HFFc6 (cell line): ENCODE results near the gene SLC18A2. TPM values are rescaled to one million over a fixed set of nuclear protein-coding genes. Genes with fewer than 3 reads are reported as not detected.
"Not testable (repeated sequence)": the region's sequence is repeated elsewhere in the genome, so short reads cannot be mapped to it uniquely, and the experiment has no call there.

Source experiments
- DNase-seq: peaks from one replicate; pipeline ENCODE4 v3.0.0-alpha.2; 2018
- H3K27ac Mint-ChIP-seq: 2 replicates; pipeline ENCODE4 v1.8.0; 2020; ENCODE audit warnings: mild to moderate bottlenecking, mixed read lengths
- H3K27me3 Mint-ChIP-seq: 2 replicates; pipeline ENCODE4 v1.8.0; 2021; ENCODE audit warnings: mild to moderate bottlenecking, moderate library complexity, mixed read lengths; ENCODE audit not compliant: insufficient read depth
- H3K36me3 Mint-ChIP-seq: 2 replicates; pipeline ENCODE4 v1.8.0; 2021; ENCODE audit warnings: low read depth, mixed read lengths
- H3K4me1 Mint-ChIP-seq: 2 replicates; pipeline ENCODE4 v1.8.0; 2020; ENCODE audit warnings: low read depth, mixed read lengths
- H3K4me3 Mint-ChIP-seq: 2 replicates; pipeline ENCODE4 v1.8.0; 2020; ENCODE audit warnings: mild to moderate bottlenecking, moderate library complexity, mixed read lengths
- H3K9me3 Mint-ChIP-seq: 2 replicates; pipeline ENCODE4 v1.8.0; 2020; ENCODE audit warnings: mild to moderate bottlenecking, mixed read lengths
- total RNA-seq, 6 experiments: library from RNA; stranded (reverse); fragmentation: NEBNext Ultra II Directional; extraction: Animal tissue kit (Norgen Biotek cat#: 25700); gene quantifications; 2 replicates in 1 of 6; 3 replicates in 5 of 6; pipeline ENCODE4 v1.2.3, GENCODE V29; 2021
- TF ChIP-seq, protein P1 (sequence below): fragments of 200-600 bp; sonication (generic); IDR thresholded peaks from 2 replicates; pipeline ENCODE4 v1.5.0; 2021; ENCODE audit warnings: antibody characterized with exemption, mild to moderate bottlenecking

Gene SLC18A2
- total RNA-seq, 6 experiments from 2014 or later, result not detected

DNA sequence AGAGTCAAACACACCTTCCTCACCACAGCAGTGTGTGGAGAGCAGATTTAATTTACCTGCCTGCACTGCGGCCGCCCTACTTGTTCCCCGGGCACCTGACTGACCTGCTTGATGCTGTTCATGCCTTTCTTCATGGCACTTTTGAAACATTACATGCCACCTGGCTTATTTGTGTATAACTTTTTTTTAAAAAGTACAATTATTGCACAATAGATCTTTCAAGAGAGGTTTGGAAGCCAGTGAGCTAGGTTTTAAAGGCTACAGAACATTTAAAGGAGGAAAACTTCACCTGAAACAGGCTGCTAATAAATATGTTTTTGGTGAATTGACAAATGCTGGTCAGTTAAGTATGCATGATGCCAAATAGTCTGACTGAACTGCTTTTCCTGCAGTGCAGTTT, 33.1 kb downstream of the SLC18A2 start:
- Mint-ChIP-seq H3K9me3 (no peaks in the 10 kb centered on the region), H3K4me3 (no peak overlapping the region), H3K36me3 (no peaks in the 10 kb centered on the region), H3K27ac (no peak overlapping the region), H3K27me3 (no peaks in the 10 kb centered on the region), H3K4me1 (peaks cover 10% of the 10 kb centered on the region)
- TF ChIP-seq, protein P1, sequence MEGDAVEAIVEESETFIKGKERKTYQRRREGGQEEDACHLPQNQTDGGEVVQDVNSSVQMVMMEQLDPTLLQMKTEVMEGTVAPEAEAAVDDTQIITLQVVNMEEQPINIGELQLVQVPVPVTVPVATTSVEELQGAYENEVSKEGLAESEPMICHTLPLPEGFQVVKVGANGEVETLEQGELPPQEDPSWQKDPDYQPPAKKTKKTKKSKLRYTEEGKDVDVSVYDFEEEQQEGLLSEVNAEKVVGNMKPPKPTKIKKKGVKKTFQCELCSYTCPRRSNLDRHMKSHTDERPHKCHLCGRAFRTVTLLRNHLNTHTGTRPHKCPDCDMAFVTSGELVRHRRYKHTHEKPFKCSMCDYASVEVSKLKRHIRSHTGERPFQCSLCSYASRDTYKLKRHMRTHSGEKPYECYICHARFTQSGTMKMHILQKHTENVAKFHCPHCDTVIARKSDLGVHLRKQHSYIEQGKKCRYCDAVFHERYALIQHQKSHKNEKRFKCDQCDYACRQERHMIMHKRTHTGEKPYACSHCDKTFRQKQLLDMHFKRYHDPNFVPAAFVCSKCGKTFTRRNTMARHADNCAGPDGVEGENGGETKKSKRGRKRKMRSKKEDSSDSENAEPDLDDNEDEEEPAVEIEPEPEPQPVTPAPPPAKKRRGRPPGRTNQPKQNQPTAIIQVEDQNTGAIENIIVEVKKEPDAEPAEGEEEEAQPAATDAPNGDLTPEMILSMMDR, result no peak
- DNase-seq, result no peak

DNA sequence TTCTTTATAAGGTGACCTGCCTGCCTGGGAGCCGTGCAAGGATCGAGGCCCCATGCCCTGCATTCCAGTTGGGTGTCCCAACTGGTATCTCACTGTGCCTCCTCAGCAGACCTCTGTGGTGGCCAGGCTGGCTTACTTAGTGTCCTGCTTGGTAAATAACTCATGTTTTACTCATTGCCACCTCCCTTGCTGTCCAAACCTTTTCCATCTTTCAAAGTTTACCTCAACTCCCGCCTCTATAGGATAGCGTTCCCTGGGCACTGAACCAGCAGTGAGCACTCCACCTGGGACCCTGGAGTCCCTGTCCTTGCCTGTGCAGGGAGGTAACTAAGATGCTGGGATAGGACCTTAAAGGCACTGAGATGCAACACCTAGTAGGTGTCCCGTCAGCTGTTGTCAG, 33.6 kb downstream of the SLC18A2 start:
- no peak overlapping the region for H3K4me3 Mint-ChIP-seq
- H3K27me3 Mint-ChIP-seq, result no peaks in the 10 kb centered on the region
- TF ChIP-seq, protein P1, result no peak
- DNase-seq, result no peak
- no peaks in the 10 kb centered on the region for H3K36me3 Mint-ChIP-seq
- no peaks in the 10 kb centered on the region for H3K9me3 Mint-ChIP-seq
- no peak overlapping the region for H3K27ac Mint-ChIP-seq
- H3K4me1 Mint-ChIP-seq, result peaks cover 10% of the 10 kb centered on the region

DNA sequence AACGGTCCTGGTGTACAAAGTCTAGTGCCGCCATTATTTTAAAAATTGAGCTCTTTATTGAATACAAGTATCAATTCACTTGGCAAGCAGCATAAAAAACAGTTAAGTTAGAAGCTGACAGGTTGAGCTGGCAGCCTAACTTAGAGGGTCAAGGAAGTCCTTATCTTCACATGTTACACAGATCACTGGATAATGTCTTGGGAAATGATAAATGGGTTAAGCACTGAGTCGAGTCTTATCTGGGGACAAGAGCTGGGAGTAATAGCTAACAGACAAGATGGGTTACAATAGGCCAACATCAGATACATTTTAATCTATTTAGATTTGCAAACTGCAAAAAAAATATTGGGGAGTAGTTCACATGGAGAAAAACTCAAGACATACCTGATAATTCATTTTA, 34.2 kb downstream of the SLC18A2 start:
- no peak overlapping the region for H3K4me3 Mint-ChIP-seq
- DNase-seq, result no peak
- H3K36me3 Mint-ChIP-seq, result no peaks in the 10 kb centered on the region
- no peaks in the 10 kb centered on the region for H3K9me3 Mint-ChIP-seq
- no peaks in the 10 kb centered on the region for H3K27me3 Mint-ChIP-seq
- TF ChIP-seq, protein P1, result no peak
- H3K4me1 Mint-ChIP-seq, result peaks cover 10% of the 10 kb centered on the region
- no peak overlapping the region for H3K27ac Mint-ChIP-seq

DNA sequence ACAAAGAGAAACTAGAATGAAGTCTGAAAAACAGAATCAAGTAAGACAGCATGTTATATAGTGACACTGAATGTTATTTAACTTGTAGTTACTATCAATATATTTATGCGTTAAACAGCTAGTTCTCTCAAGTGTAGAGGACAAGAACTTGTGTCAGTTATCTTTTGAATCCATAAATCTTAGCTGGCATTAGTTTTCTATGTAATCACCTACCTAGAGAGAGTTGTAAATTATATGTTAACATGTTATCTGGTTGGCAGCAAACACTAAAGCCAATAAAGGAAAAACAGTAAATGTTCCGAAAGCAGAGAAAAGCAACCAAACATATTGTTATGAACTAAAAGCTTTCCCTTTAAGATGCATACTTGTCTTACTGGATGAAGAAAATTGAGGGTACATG, 36.8 kb downstream of the SLC18A2 start:
- Mint-ChIP-seq H3K27me3 (no peaks in the 10 kb centered on the region), H3K4me1 (no peaks in the 10 kb centered on the region), H3K27ac (no peak overlapping the region), H3K9me3 (no peaks in the 10 kb centered on the region), H3K4me3 (no peak overlapping the region), H3K36me3 (no peaks in the 10 kb centered on the region)
- no peak for DNase-seq
- TF ChIP-seq, protein P1, result no peak

DNA sequence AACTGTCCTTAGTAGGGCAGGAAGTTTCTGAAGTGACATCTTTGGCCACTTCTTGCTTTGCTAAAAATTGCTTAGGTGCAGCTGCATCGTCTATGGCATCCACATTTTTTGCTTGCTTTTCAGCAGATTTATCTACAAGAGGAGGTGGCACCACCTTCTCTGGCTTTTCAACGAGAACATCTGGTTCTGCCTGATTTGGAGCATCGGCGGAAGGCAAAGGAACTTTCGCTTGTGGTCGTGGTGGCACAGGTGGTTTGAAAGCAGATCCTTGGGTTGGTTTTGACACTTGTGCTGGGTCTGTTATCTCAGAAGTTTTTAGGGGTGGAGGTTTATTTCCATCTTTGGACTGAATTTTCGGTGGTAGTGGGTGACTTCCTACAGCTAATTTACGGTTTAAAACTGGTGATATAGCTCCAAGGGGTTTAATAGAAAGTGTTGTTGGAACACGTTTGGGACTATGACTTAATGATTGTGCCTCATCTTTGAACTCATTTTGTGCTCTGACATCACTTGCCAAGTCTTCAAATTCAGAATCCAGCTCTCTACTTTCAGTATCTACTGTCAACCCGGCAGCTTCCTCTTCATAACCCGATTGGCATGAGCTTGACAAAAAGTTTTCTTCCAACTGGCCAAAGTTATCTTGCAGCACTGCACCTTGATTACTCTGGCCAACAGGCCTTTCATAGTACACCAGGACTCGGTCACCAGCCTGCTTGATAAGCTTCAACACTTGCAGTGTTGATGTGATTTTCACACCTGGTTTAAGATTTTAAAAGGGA, 44.0 kb downstream of the SLC18A2 start:
- Mint-ChIP-seq H3K27ac (no peak overlapping the region), H3K4me1 (no peaks in the 10 kb centered on the region), H3K36me3 (peaks cover 13% of the 10 kb centered on the region), H3K27me3 (no peaks in the 10 kb centered on the region), H3K9me3 (no peaks in the 10 kb centered on the region), H3K4me3 (no peak overlapping the region)
- TF ChIP-seq, protein P1, result no peak
- no peak for DNase-seq

DNA sequence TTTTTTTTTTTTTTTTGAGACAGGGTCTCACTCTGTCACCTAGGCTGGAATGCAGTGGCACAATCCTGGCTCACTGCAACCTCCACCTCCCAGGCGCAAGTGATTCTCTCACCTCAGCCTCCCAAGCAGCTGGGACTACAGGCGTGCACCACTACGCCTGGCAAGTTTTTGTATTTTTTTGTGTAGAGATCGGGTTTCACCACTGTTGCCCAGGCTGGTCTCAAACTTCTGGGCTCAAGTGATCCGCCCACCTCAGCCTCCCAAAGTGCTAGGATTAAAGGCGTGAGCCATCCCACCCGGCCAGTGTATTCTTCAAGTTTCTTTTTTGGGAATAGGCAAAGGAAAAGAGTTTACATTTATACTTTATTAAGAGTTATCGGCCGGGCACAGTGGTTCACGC, 50.0 kb downstream of the SLC18A2 start:
- not testable (repeated sequence) for H3K4me1 Mint-ChIP-seq, DNase-seq

More for the DNA sequence above, 50.0 kb downstream of the SLC18A2 start:
- H3K36me3 Mint-ChIP-seq, result peaks cover 11% of the 10 kb centered on the region
- not testable (repeated sequence) for H3K27ac Mint-ChIP-seq, H3K4me3 Mint-ChIP-seq, H3K27me3 Mint-ChIP-seq, H3K9me3 Mint-ChIP-seq
